ENCODE data around the gene CKM. TPM values are rescaled to one million over a fixed set of nuclear protein-coding genes. Genes with fewer than 3 reads are reported as not detected.
A peak's percentile ranks its signal among the peaks of the same experiment; 100 is the strongest.

CKM gene
- total RNA-seq, 1 donor from 2014 or later, result not detected

DNA sequence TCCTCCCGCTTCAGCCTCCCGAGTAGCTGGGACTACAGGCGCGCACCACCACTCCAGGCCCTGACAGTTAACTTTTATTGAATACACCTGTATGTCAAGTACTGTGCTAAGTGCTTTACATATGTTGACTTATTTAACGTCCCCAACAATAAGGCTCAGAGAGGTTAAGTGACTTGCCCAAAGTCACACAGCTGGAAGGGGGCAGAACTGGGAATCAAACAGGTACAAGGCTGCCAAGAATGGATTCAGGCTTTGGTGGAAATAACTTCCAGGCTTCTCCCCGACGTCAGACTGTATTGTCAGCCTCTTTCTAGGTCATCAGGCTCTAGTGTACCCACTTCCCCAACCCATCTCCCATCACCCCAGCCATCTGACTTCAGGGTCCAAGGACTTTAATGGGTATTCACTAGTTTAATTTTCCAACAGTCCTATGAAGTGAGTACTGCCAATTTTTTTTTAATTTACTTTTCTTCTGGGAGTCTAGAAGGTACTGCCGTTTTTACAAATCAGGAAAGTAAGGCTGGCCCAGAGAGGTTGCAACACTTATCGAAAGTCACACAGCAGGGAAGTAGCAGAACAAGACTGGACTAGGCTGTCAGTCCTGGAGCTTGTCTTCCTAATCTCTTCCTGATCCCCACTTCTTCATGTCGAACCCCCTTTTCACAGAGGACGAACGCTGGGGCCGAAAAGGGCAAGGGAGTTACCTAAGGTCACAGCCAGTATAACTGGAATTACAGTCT, 4.9 kb upstream of the CKM start:
- H3K9me3 Mint-ChIP-seq, result no peaks in the 10 kb centered on the region
- H3K4me3 ChIP-seq, result no peak overlapping the region

DNA sequence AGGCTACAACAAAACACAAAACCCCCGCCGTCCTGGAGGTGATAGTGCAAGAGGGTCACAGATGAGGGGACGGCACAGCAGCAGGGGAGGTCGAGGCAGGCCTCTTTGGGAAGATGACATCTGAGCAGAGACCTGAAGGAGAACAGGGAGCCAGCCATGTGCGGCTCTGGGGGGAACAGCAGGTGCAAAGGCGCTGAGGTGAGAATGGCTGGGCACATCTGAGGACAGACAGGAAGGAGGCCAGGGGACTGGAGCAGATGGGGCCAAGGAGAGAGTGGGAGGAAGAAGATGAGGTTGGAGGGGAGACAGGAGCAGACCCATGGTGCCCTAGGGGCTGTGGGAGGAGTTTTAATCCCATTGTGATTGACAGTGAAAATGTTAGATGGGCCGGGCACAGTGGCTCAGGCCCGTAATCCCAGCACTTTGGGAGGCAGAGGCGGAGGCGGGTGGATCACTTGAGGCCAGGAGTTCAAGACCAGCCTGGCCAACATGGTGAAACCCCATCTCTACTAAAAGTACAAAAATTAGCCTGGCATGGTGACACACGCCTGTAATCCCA, 1.8 kb upstream of the CKM start:
- H3K27me3 Mint-ChIP-seq (ENCODE audit: insufficient read depth, low read depth), result peaks cover 11% of the 10 kb centered on the region
- H3K27ac ChIP-seq, result no peak overlapping the region
- peaks cover 27% of the 10 kb centered on the region for H3K4me1 Mint-ChIP-seq
- peak overlapping the region; percentile 70 for H3K4me2 ChIP-seq
- no peaks in the 10 kb centered on the region for H3K36me3 ChIP-seq
- peaks cover 22% of the 10 kb centered on the region for H3K27me3 ChIP-seq
- peaks cover 13% of the 10 kb centered on the region for H3K4me1 ChIP-seq
- H3K36me3 Mint-ChIP-seq, result no peaks in the 10 kb centered on the region
- H3K79me2 ChIP-seq (ENCODE audit: low read depth), result no peaks in the 10 kb centered on the region
- H3K4me3 Mint-ChIP-seq, result peak overlapping the region; percentile 69
- no peaks in the 10 kb centered on the region for H3K9me3 ChIP-seq (ENCODE audit: low read depth)
- H3K9ac ChIP-seq, result no peak overlapping the region
- H2AFZ ChIP-seq (replicated peaks), result peak overlapping the region; percentile 78
- TF ChIP-seq, protein P1, sequence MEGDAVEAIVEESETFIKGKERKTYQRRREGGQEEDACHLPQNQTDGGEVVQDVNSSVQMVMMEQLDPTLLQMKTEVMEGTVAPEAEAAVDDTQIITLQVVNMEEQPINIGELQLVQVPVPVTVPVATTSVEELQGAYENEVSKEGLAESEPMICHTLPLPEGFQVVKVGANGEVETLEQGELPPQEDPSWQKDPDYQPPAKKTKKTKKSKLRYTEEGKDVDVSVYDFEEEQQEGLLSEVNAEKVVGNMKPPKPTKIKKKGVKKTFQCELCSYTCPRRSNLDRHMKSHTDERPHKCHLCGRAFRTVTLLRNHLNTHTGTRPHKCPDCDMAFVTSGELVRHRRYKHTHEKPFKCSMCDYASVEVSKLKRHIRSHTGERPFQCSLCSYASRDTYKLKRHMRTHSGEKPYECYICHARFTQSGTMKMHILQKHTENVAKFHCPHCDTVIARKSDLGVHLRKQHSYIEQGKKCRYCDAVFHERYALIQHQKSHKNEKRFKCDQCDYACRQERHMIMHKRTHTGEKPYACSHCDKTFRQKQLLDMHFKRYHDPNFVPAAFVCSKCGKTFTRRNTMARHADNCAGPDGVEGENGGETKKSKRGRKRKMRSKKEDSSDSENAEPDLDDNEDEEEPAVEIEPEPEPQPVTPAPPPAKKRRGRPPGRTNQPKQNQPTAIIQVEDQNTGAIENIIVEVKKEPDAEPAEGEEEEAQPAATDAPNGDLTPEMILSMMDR (IDR thresholded peaks at IDR 0.05), result no peak
- TF ChIP-seq EZH2 (IDR thresholded peaks at IDR 0.05) (no peak), EZH2phosphoT487 (IDR thresholded peaks at IDR 0.05) (no peak)
- H3K9me3 Mint-ChIP-seq, result no peaks in the 10 kb centered on the region
- H3K4me3 ChIP-seq, result no peak overlapping the region
- H3F3A ChIP-seq (ENCODE audit: low read depth), result peaks cover 15% of the 10 kb centered on the region
- H4K20me1 ChIP-seq (ENCODE audit: low read depth), result no peaks in the 10 kb centered on the region
- DNase-seq (ENCODE audit: low spot score), result no peak
- peak overlapping the region; percentile 9 for H3K27ac Mint-ChIP-seq

More for the DNA sequence above, 4.9 kb upstream of the CKM start:
- Histone ChIP-seq H3K9ac (no peak overlapping the region), H3K4me1 (peaks cover 13% of the 10 kb centered on the region), H3F3A (ENCODE audit: low read depth) (peaks cover 10% of the 10 kb centered on the region), H4K20me1 (ENCODE audit: low read depth) (no peaks in the 10 kb centered on the region), H3K36me3 (no peaks in the 10 kb centered on the region), H2AFZ (replicated peaks) (no peak overlapping the region), H3K9me3 (ENCODE audit: low read depth) (no peaks in the 10 kb centered on the region), H3K27me3 (peaks cover 22% of the 10 kb centered on the region), H3K79me2 (ENCODE audit: low read depth) (no peaks in the 10 kb centered on the region), H3K4me2 (no peak overlapping the region), H3K27ac (no peak overlapping the region)
- TF ChIP-seq EZH2phosphoT487 (IDR thresholded peaks at IDR 0.05) (no peak), EZH2 (IDR thresholded peaks at IDR 0.05) (no peak)
- TF ChIP-seq, protein P1 (IDR thresholded peaks at IDR 0.05), result no peak
- no peak for DNase-seq (ENCODE audit: low spot score)
- Mint-ChIP-seq H3K27me3 (ENCODE audit: insufficient read depth, low read depth) (peaks cover 7% of the 10 kb centered on the region), H3K4me1 (peaks cover 16% of the 10 kb centered on the region), H3K4me3 (no peak overlapping the region), H3K36me3 (no peaks in the 10 kb centered on the region), H3K27ac (no peak overlapping the region)

DNA sequence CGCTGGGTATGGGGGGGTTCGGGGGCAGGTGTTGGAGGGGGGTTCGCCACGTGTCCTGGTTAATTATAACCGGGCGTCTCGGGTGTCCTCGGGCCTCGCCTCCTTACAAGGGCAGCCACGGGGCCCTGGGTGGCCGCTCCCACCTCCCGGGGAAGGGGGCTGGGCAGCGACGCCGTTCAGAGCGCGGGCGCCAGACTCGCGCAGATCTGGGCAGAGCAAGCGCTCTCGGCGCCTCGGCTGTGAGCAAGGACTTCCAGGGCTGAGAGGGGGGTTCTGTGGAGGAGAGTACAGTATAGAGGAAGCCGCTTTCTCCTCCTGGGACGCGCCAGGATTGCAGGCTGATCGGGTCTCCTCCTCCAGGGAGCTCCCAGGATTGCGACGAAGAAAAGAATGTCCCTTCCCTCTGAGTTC, 1.0 kb upstream of the CKM start:
- H3K4me3 Mint-ChIP-seq, result peak overlapping the region; percentile 30
- H3K9me3 Mint-ChIP-seq, result no peaks in the 10 kb centered on the region
- no peaks in the 10 kb centered on the region for H4K20me1 ChIP-seq (ENCODE audit: low read depth)
- H3K27me3 Mint-ChIP-seq (ENCODE audit: insufficient read depth, low read depth), result peaks cover 12% of the 10 kb centered on the region
- H2AFZ ChIP-seq (replicated peaks), result peak overlapping the region; percentile 78
- peaks cover 15% of the 10 kb centered on the region for H3F3A ChIP-seq (ENCODE audit: low read depth)
- no peak overlapping the region for H3K27ac ChIP-seq
- H3K4me3 ChIP-seq, result peak overlapping the region; percentile 43
- H3K4me1 ChIP-seq, result peaks cover 13% of the 10 kb centered on the region
- no peaks in the 10 kb centered on the region for H3K36me3 ChIP-seq
- no peaks in the 10 kb centered on the region for H3K36me3 Mint-ChIP-seq
- no peak overlapping the region for H3K9ac ChIP-seq
- no peaks in the 10 kb centered on the region for H3K9me3 ChIP-seq (ENCODE audit: low read depth)
- TF ChIP-seq EZH2phosphoT487 (IDR thresholded peaks at IDR 0.05) (no peak), EZH2 (IDR thresholded peaks at IDR 0.05) (no peak)
- TF ChIP-seq, protein P1 (IDR thresholded peaks at IDR 0.05), result no peak
- H3K4me1 Mint-ChIP-seq, result peaks cover 27% of the 10 kb centered on the region
- DNase-seq (ENCODE audit: low spot score), result peak; percentile 56
- no peaks in the 10 kb centered on the region for H3K79me2 ChIP-seq (ENCODE audit: low read depth)
- H3K27me3 ChIP-seq, result peaks cover 28% of the 10 kb centered on the region
- no peak overlapping the region for H3K27ac Mint-ChIP-seq
- peak overlapping the region; percentile 70 for H3K4me2 ChIP-seq

Measured in neural progenitor cell (in vitro differentiated cells).